NCI-H1694 treated with DMSO at 0.1 percent for 48 hours (cell line): Measurements from ENCODE around the gene AK9.
"Not testable (repeated sequence)": the region's sequence is repeated elsewhere in the genome, so short reads cannot be mapped to it uniquely, and the experiment has no call there.

Source experiments
- DNase-seq: peaks from one replicate; lab custom pipeline; 2025; lab: John Stamatoyannopoulos, UW

The AK9 gene

DNA sequence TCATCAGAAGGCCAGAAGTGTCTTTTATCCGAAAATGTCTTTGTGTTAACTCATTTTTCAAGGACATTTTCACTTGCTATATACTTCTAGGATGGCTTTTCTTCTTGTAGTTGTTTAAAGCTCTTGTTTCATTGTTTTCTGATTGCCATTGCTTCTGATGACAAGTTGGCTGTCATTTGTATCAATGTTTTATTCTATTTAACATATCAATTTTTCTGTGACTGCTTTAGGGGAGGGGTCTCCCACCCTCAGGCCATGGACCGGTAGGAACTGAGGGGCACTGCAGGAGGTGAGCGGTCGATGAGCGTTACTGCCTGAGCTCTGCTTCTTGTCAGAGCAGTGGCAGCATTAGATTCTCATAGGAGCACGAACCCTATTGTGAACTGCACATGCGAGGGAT is 65.8 kb downstream of the AK9 start:
- no peak for DNase-seq

DNA sequence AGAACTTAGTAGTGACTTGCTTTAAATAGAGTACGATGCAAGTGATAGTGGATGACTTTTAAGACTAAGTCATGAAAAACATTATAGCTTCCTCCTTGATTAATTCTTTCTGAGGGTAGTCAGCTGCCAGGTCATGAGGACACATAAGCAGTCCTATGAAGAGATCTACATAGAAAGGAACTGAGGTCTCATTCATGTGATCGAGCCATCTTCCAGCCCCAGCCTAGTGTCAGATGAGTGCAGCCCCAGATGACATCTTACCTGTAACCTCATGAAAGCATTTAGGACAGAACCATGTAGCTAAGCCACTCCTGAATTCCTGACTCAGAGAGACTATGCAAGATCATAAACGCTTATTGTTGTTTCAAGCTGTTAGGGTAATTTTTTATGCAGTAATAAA is 67.7 kb downstream of the AK9 start:
- DNase-seq: no peak

DNA sequence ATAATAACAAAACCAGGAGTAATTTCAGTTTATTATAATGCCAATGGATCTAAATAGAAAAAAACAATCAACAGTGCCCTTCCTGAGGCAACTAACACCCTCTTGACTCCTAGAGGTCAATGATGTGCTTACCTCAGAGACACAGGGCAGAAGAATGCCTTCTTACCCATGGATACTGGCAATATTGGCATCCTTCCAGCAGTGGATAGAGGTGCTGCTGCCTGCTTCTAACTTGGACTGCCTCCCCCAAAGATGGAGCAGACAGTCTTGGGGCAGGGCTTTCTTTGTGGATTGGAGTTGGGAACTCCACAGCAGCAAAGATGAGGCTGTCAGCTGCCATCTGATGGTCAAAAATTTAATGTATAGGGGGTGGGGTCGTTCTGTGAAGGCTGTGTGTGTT is 78.7 kb downstream of the AK9 start:
- DNase-seq: no peak

DNA sequence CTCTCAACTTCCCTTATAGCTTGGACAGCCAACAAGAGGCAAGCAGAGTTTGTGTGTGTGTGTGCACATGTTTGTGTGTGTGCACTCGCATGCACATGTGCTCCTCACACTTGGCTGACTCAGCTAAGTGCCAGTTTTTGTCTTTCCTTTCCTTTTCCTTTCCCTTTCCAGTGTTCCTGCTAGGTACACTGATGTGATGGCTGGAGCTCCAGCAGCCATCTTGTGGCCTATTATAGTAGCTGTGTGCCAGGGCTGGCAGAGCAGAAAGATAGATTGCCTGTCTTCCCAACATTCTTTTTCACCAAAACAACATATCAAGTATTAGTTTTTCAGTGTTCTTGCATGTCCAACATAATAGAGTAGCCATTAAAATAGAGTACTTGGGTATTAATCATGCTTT is 79.5 kb downstream of the AK9 start:
- DNase-seq: no peak

DNA sequence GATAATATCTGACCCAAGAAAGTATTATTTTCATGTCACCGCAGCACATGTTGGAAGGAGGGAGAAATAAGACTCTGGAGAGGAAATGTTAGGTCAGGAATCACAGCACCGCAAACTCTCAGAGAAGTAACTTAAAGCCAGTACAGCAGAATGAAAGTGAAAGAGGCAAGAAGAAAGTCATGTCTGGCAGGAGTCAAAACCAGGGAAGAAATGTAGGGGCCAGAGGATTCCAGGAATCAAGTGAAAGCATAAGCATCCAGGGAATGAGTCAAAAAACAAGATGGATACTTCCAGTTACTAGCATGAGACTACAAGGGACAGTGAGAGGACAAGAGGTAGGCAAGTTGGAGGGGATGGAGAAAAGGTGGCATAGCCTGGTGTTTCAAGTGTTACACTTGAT is 80.4 kb downstream of the AK9 start:
- no peak for DNase-seq

DNA sequence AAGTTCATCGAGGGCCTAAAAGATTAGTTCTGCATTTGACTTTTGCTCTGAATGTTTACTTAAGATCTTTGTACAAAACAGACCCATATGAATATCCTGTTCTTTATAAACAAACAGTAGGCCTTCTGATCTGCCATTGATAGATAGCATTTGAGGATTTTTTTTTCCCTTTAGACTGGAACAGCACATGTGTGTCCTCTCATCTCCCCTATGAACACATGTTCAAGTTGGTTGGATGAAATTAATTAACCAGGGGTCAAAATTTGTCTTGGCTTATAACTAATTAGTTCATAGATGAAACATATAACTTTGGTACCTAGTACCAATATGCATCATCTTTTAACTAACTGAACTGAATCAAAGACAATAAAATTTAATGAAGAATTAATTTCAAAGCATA is 81.3 kb downstream of the AK9 start:
- no peak for DNase-seq

DNA sequence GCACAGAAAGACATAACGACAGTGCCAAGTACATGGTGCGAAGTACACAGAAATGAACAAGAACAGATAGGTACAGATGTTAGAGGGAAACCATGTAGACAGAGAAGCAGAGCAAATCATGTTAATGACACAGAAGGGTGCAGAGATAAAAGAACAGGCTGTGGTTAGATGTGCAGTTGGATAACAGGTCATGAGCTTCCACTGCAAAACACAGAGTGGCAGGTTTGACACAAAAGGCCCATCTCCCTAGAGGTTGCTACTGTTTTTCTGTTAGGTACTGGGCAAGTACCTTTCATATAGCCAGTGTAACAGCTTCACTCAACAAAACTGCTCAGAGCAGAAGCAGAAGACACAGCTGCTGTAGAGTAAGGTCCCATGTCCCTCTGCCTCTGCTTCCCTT is 84.6 kb downstream of the AK9 start:
- DNase-seq: no peak

DNA sequence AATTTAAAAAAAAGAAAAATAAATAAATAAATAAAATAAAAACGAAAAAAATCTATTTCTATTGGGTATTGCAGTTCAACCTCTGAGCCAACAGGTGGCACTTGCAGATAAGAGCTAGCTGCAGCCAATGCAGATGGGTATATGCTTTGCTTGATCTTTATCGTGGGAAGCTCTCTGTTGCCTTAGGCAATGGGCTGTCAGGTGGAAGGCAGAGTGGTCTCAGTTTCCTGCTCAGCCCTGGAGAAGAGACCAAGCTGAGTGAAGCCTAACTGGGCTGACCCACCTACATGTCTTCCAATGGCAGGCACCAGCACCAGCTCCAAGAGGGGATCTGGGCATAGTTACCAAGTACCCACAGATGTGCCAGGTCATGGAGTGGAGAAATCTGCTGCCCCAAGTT is 95.0 kb downstream of the AK9 start:
- DNase-seq: no peak

DNA sequence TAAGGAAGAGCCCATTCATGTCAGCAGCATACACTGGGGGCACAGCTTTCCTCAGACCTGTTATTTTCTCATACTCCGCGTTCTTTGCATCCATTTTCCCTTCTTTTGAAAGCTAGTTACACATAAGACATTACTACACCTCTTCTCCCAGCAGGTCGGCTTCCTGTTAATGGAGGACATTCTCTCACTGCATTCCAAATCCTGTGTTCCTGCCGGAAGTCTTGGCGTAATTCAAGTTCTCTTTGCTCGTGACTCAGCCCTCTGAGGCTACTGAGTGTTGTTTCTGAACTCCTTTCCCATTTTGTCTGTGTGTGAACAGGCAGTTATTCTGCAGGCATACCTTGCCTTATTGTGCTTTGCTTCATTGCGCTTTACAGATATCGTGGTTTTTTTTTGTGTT is 110.5 kb downstream of the AK9 start:
- DNase-seq: no peak

DNA sequence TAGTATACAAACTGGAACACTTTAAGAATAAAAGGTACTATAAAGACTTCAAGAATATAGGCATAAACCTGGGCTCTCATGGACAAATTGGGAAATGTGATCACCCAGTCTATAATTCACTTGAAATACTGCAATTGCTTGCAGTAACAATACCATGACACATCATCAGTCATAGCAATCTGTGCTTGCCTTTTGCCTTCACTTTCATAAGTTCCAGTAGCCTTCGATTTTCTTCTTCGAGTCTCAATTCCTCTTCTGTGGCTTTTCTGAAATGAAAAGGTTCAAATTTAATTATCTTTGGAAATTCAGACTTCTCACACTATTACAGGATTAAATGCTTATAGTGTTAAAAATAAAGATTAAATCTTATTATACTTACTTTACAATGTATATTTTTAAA is 111.6 kb downstream of the AK9 start:
- DNase-seq: no peak

DNA sequence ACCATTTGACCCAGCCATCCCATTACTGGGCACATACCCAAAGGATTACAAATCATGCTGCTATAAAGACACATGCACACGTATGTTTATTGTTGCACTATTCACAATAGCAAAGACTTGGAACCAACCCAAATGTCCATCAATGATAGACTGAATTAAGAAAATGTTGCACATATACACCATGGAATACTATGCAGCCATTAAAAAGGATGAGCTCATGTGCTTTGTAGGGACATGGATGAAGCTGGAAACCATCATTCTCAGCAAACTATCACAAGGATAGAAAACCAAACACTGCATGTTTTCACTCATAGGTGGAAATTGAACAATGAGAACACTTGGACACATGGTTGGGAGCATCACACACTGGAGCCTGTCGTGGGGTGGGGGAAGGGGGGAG is 121.1 kb downstream of the AK9 start:
- DNase-seq: not testable (repeated sequence)

DNA sequence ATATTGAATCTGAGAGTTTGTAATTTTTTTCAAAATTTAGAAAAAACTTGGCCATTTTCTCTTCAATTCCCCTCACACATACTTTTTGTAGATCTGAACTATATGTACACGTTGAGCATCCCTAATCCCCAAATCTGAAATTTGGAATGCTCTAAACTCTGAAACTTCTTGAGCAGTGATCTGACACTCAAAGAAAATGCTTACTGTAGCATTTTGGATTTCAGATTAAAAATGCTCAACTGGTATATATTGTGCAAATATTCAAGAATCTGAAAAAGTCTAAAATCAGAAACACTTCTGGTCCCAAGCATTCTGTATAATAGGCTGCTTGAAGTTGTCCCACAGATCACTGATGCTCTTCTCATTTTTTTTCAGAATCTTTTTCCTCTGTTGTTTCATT is 129.2 kb downstream of the AK9 start:
- no peak for DNase-seq

DNA sequence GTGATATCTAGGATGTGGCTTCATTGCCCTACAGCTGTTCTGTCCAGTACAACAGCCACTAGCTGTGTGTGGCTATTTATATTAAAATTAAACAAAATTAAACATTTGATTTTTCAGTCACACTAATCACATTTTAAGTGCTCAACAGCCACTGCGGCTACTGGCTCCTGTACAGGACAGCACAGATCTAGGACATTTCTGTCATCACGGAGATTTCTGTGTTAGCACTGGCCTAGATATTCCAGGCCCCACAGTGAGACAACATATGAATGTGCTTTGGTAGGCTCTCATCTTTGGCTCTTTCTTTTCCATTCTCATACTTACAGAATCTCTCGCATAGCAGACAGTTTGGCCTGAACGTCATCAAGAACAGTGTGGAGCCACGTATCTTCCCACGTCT is 159.6 kb downstream of the AK9 start:
- DNase-seq: no peak

DNA sequence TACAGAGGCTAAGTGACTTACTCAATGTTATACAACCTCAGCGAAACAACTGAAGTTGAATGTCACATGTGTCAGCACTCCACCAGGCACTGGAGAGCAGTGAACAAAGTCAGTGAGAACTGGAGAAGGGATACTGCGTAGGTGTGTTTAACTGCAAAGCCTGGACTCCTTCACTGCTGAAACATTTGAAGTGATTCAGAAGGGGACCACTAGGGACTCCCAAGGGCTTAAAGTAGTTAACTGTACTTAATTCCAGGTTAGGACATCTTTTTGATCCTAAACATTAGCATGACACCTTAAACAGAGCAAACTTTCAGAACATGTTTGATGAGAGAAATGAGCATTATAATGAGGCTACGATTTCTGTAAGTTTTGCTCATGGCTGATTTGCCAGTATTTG is 163.0 kb downstream of the AK9 start:
- DNase-seq: no peak

DNA sequence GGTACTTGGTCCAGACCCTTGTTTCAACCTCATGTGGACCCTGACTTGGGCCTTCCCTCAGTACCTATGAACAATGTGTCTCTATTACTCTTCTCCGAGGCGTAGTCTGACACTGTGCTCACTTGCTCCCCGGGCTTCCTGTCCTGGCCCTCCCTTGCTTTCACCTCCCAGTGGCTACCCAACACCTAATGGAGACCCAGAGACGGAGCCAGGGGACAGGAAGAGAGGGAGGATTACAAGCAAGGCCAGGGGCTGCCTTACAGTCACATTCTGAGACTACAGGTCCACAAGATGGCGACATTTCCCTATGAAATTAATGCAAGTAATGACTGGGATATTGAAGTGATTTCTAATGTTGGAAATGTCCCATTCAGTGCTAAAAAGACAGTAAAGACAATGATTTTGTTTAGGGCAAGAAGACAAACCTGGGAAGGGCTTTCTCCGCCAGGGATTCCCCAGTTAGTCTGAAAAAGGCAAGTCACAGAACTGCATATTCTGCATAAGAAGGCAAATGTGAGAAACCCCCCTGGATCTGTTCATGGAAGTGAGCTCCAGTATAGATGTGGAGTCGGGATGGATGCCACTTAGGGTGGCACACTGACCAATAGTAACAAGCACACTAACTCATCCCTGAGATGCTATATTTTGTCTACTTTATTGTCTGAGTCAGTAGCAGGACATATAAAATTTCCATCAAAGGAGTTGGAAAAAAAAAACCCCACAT is 163.9 kb downstream of the AK9 start:
- DNase-seq: peak; percentile 77

DNA sequence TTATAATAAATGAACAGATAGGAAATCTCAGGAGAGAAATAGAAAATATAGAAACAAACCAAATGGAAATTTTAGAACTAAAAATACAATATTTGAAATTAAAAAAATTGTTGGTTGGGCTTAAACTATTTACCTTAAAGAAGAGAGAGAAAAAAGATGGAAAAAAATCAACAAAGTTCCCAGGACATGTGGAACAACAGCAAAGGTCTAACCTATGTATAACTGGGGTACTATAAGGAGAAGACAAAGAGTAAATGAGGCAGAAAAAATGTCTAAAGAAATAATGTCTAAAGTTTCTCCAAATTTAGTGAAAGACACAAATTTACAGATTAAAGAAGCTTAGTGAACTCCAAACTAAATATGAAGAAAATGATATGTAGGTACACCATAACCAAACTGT is 166.9 kb downstream of the AK9 start:
- DNase-seq: no peak

DNA sequence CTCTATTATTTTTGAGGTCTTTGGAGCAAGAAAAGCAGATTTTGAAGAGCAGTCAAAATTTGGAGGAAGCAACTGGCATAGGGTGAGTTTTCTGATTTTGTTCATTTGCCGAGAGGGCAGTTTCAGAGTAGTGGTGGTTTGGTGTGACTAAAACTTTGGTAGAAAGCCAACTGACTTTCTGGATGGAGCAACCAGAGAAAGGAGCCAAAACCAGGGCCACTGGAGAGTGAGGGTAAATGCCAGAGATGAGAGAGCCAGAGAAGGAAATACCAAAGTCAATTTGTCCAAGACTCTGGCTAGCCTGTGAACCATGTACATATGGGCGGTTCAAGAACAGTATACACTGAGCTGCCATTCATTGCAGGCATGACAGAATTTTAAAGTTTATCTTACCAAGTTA is 167.5 kb downstream of the AK9 start:
- DNase-seq: no peak

DNA sequence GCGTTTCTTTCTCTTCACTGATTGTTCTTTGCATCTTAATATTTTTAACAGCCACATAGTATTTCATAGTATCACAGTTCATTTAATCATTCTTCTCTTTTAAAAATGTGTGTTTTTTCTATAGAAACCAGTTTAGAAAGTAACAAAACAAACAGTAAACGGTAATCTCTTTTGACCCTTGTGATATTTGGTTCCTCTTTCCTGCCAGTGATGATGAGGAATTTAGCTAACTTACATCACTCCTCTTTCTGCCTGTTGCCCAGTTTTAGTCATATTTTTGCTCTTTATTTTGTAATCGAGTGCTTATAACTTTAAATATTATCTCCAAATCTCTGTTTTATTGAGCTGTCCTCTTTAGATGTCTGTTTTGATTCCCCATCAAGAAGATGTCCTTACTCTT is 169.9 kb downstream of the AK9 start:
- no peak for DNase-seq

DNA sequence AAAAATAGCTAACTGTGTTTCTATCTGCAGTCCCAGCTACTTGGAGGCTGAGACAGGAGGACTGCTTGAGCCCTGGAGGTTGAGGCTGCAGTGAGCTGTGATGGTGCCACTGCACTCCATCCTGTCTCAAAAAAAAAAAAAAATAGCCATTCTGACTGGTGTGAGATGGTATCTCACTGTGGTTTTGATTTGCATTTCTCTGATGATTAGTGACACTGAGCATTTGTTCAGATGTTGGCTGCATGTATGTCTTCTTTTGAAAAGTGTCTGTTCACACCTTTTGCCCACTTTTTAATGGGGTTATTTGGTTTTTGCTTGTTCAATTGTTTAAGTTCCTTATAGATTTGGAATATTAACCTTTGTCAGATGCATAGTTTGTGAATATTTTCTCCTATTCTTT is 171.4 kb downstream of the AK9 start:
- DNase-seq: not testable (repeated sequence)

DNA sequence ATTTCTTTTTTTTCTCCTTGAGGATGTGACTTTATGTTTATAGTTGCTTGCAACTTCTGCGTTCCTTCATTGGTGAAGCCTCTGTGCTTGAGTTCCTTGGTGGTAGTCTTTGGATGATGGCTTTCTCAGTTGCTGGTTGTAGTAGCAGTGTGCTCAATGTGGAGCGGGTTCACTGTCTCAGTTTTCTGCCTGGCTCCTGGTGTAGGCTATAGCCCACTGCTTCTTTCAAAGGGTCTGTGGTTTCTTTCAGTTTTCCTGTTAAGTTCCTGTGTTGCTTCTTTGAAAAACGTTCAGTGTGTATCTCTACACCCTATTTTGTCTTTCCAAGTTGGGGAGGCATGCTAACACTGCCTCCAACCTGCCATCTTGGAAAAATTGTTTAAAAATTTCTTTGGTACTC is 174.1 kb downstream of the AK9 start:
- DNase-seq: no peak

DNA sequence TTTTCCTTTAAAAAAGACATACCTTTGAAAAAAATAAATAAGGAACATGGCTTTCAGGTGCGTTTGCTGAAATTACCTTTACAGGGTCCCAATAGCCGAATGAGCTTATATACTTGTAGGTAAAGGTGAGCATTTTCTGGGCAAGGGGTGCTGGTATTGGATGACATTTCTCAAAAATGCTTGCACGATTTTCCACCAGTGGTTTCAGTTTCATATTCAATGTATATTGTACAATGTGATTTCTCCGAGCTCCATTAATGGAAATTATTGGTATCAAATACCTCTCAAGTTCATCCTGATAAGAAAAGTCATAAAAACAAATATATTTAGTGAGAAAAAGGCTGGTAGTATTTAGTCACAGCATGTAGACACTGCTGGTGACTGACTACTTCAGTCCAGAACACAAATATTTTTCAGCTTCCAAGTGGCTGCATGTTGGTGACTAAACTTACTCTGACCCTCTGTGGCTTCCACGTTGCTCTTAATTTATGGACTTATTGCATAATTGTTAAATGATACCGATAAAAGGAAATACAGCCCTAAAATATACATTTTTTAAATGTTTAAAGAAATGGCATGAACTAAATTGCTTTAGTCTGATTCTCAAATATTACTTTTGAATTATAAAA is 175.1 kb downstream of the AK9 start:
- no peak for DNase-seq

DNA sequence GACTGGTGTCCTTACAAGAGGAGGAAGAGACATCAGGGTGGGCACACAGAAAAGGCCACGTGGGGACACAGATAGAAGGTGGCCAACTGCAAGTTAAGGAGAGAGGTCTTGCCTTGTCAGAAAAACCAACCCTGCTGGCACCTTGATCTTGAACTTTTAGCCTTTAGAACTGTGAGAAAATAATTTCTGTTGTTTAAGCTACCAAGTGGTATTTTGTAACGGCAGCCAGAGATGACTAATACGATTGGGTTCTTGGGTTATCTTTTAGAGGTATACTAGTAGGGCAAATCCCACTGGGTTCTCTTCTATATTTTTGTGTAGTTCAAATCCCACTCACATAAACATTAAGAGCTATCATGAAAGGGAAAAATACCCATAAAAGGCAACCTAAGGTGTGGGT is 176.1 kb downstream of the AK9 start:
- DNase-seq: no peak

DNA sequence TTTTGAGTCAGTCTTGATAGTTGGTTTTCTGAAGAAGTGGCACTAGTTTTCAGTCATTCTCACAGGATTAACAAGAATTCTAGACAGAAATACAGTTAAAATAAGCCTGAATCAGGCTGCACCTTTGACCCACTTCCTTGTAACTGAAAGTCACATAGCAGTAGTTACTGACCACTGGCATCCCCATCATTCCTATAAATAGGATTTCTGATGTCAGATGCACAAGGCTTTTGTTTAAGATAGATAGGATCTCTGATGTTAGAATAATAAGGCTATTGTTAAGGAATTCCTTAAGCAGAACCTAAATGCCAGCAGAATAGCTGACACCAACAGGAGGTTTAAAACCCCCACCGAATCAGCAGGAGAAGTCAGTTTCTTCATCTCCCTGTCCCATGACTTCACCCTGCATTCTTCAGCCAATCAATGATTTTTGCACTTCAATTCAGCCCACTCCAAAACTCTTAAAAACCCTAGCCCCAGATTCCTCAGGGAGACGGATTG is 177.4 kb downstream of the AK9 start:
- DNase-seq: no peak

DNA sequence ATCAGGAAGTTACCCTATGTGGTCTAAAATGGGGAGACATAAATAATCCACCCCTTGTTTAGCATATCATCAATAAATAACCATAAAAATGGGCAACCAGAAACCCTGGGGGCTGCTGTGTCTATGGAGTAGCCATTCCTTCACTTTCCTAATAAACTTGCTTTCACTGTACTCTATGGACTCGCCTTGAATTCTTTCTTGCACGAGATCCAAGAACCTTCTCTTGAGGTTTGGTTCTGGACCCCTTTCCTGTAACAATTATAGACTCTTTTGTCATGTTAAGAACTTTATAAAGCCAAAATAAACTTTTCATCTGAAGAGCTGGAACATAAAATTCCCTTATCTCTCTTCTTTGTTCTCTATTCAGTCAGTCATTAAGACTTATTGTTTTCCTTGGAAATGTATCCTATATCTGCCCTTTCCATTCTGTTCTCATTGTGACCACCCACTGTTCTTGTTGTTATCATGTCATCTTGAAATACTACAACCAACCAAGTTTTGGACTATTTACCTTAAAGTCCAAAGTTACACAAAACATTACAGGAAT is 178.7 kb downstream of the AK9 start:
- DNase-seq: no peak
